ENCODE data around the gene KCNK10. TPM values are rescaled to one million over a fixed set of nuclear protein-coding genes. Genes with fewer than 3 reads are reported as not detected.

KCNK10 gene
- total and polyA plus RNA-seq, 2 donors from 2014 or later: 0.54 to 1.1 TPM

- FAIRE-seq (no peak), DNase-seq (no peak)
- no peaks in the 10 kb centered on the region for H3K36me3 ChIP-seq (ENCODE audit: control insufficient read depth in 2 of 3, insufficient read depth in 3 of 3, low read length in 3 of 3)
- H3K27ac ChIP-seq (ENCODE audit: low read depth in 2 of 2, low read length in 2 of 2): no peak overlapping the region
- no peak overlapping the region for H3K4me3 ChIP-seq (ENCODE audit: low read length in 3 of 3)
- intact Hi-C loops (cut with DNase I): no loop called here
- H3K4me1 ChIP-seq (ENCODE audit: control insufficient read depth in 2 of 3, insufficient read depth in 2 of 3, low read depth in 1 of 3, low read length in 3 of 3): no peaks in the 10 kb centered on the region
- H3K9ac ChIP-seq (ENCODE audit: low read length in 3 of 3): no peak overlapping the region
- TF ChIP-seq, protein P1, sequence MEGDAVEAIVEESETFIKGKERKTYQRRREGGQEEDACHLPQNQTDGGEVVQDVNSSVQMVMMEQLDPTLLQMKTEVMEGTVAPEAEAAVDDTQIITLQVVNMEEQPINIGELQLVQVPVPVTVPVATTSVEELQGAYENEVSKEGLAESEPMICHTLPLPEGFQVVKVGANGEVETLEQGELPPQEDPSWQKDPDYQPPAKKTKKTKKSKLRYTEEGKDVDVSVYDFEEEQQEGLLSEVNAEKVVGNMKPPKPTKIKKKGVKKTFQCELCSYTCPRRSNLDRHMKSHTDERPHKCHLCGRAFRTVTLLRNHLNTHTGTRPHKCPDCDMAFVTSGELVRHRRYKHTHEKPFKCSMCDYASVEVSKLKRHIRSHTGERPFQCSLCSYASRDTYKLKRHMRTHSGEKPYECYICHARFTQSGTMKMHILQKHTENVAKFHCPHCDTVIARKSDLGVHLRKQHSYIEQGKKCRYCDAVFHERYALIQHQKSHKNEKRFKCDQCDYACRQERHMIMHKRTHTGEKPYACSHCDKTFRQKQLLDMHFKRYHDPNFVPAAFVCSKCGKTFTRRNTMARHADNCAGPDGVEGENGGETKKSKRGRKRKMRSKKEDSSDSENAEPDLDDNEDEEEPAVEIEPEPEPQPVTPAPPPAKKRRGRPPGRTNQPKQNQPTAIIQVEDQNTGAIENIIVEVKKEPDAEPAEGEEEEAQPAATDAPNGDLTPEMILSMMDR (IDR thresholded peaks at IDR 0.05; ENCODE audit: borderline replicate concordance, extremely low read depth, insufficient read depth): no peak
- H3K27me3 ChIP-seq (ENCODE audit: control insufficient read depth, insufficient read depth, low read length): no peaks in the 10 kb centered on the region
- no peaks in the 10 kb centered on the region for H3K9me3 ChIP-seq (ENCODE audit: control insufficient read depth in 2 of 3, insufficient read depth in 1 of 3, low read length in 3 of 3)
These were observed 79.1 kb downstream of the KCNK10 start for GRCh38 chr14:88243946-88244345.

GRCh38 chr14:88242446-88242845 lies 80.6 kb downstream of the KCNK10 start:
- Histone ChIP-seq H3K4me1 (ENCODE audit: control insufficient read depth in 2 of 3, insufficient read depth in 2 of 3, low read depth in 1 of 3, low read length in 3 of 3) (no peaks in the 10 kb centered on the region), H3K36me3 (ENCODE audit: control insufficient read depth in 2 of 3, insufficient read depth in 3 of 3, low read length in 3 of 3) (no peaks in the 10 kb centered on the region), H3K27me3 (ENCODE audit: control insufficient read depth, insufficient read depth, low read length) (no peaks in the 10 kb centered on the region), H3K27ac (ENCODE audit: low read depth in 2 of 2, low read length in 2 of 2) (no peak overlapping the region), H3K9ac (ENCODE audit: low read length in 3 of 3) (no peak overlapping the region), H3K4me3 (ENCODE audit: low read length in 3 of 3) (no peak overlapping the region), H3K9me3 (ENCODE audit: control insufficient read depth in 2 of 3, insufficient read depth in 1 of 3, low read length in 3 of 3) (no peaks in the 10 kb centered on the region)
- TF ChIP-seq, protein P1 (IDR thresholded peaks at IDR 0.05; ENCODE audit: borderline replicate concordance, extremely low read depth, insufficient read depth): no peak
- DNase-seq (no peak), FAIRE-seq (no peak)
- intact Hi-C loops (cut with DNase I): no loop called here

GRCh38 chr14:88241810-88242209 lies 81.3 kb downstream of the KCNK10 start:
- intact Hi-C loops (cut with DNase I): no loop called here
- FAIRE-seq: no peak

More at GRCh38 chr14:88241810-88242209, 81.3 kb downstream of the KCNK10 start:
- H3K4me3 ChIP-seq (ENCODE audit: low read length in 3 of 3): no peak overlapping the region
- no peaks in the 10 kb centered on the region for H3K27me3 ChIP-seq (ENCODE audit: control insufficient read depth, insufficient read depth, low read length)
- H3K9ac ChIP-seq (ENCODE audit: low read length in 3 of 3): no peak overlapping the region
- no peaks in the 10 kb centered on the region for H3K36me3 ChIP-seq (ENCODE audit: control insufficient read depth in 2 of 3, insufficient read depth in 3 of 3, low read length in 3 of 3)
- no peaks in the 10 kb centered on the region for H3K4me1 ChIP-seq (ENCODE audit: control insufficient read depth in 2 of 3, insufficient read depth in 2 of 3, low read depth in 1 of 3, low read length in 3 of 3)
- TF ChIP-seq, protein P1 (IDR thresholded peaks at IDR 0.05; ENCODE audit: borderline replicate concordance, extremely low read depth, insufficient read depth): no peak
- H3K9me3 ChIP-seq (ENCODE audit: control insufficient read depth in 2 of 3, insufficient read depth in 1 of 3, low read length in 3 of 3): no peaks in the 10 kb centered on the region
- no peak overlapping the region for H3K27ac ChIP-seq (ENCODE audit: low read depth in 2 of 2, low read length in 2 of 2)
- DNase-seq: no peak

Measured in kidney (tissue), 14 donors.